Measurements from ENCODE around the gene C11orf58. TPM values are rescaled to one million over a fixed set of nuclear protein-coding genes. Genes with fewer than 3 reads are reported as not detected.

The C11orf58 gene
- polyA plus RNA-seq, 3 donors = 44.8 to 102 (median 94.5) TPM

DNA sequence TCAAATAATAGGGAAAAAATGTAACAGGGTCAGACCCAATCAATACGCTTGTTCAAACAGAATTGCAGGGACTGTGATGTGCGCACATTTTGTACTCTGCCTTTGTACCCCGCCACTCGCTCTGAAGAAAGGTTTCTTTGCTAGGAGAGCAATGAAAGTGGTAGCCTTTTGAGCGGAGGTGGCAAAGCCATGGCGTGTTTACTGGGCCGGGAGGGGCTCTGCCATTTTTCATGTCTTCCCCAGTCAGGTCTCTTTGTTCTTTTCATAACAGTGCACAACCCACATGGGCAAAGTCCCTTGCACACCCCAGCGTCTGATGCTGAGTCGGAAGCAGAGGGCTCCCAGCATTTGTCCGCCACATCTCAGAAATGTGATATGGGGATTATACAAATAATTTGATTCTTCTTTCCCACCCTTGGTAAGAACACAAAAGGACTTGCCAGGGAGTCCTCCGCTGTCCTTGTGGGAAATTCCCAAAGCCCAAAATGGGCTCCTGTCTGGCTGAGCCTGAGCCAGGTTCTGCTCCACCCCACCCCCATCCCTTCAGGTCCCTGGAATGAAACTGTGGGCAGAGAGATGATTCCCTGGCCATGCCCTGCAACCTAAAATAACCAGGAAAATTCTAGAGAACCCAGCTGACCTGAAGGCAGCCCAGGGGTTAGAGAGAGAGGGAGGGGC, 36.6 kb downstream of the C11orf58 start:
- TF ChIP-seq, protein P1, sequence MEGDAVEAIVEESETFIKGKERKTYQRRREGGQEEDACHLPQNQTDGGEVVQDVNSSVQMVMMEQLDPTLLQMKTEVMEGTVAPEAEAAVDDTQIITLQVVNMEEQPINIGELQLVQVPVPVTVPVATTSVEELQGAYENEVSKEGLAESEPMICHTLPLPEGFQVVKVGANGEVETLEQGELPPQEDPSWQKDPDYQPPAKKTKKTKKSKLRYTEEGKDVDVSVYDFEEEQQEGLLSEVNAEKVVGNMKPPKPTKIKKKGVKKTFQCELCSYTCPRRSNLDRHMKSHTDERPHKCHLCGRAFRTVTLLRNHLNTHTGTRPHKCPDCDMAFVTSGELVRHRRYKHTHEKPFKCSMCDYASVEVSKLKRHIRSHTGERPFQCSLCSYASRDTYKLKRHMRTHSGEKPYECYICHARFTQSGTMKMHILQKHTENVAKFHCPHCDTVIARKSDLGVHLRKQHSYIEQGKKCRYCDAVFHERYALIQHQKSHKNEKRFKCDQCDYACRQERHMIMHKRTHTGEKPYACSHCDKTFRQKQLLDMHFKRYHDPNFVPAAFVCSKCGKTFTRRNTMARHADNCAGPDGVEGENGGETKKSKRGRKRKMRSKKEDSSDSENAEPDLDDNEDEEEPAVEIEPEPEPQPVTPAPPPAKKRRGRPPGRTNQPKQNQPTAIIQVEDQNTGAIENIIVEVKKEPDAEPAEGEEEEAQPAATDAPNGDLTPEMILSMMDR (IDR thresholded peaks at IDR 0.05) = no peak
- H4K20me1 ChIP-seq (ENCODE audit: insufficient read depth, low read length) = no peaks in the 10 kb centered on the region
- Mint-ChIP-seq H3K9me3 (no peaks in the 10 kb centered on the region), H3K27me3 (ENCODE audit: low read depth in 3 of 3) (peaks cover 2 to 12% (median 3%) of the 10 kb centered on the region in 3 donors), H3K4me1 (peaks cover 13% of the 10 kb centered on the region), H3K27ac (no peak overlapping the region), H3K36me3 (no peaks in the 10 kb centered on the region), H3K4me3 (no peak overlapping the region)
- H2AFZ ChIP-seq (ENCODE audit: insufficient read depth, low read depth, low read length, poor library complexity, severe bottlenecking) = no peak overlapping the region
- no peaks in the 10 kb centered on the region for H3K9me3 ChIP-seq (replicated peaks in 1 of 2; ENCODE audit: control insufficient read depth in 1 of 2, insufficient read depth in 1 of 2, low read length in 2 of 2)
- no peaks in the 10 kb centered on the region for H3K27me3 ChIP-seq (ENCODE audit: control insufficient read depth in 2 of 2, insufficient read depth in 2 of 2, low read length in 2 of 2)
- H3K4me1 ChIP-seq (ENCODE audit: control insufficient read depth in 1 of 2, insufficient read depth in 2 of 2, low read length in 2 of 2) = peaks cover 13 to 14% of the 10 kb centered on the region in 2 donors
- H3K36me3 ChIP-seq (replicated peaks in 1 of 2; ENCODE audit: control insufficient read depth in 1 of 2, insufficient read depth in 2 of 2, low read length in 2 of 2) = no peaks in the 10 kb centered on the region
- intact Hi-C loops (cut with micrococcal nuclease) = no loop called here
- no peak for DNase-seq
- H3K4me3 ChIP-seq (replicated peaks in 1 of 3; ENCODE audit: low read depth in 2 of 3, low read length in 3 of 3) = no peak overlapping the region
- H3K9ac ChIP-seq (ENCODE audit: insufficient read depth, low read length, poor library complexity, severe bottlenecking) = no peak overlapping the region
- H3K27ac ChIP-seq (ENCODE audit: low read depth in 1 of 2, low read length in 2 of 2) = no peak overlapping the region
- 100% methylated on average over 2 of the region's 11 CpGs for WGBS (ENCODE audit: insufficient coverage)
- no peaks in the 10 kb centered on the region for H3K79me2 ChIP-seq (ENCODE audit: insufficient read depth, low read length)
- H3K4me2 ChIP-seq (replicated peaks; ENCODE audit: extremely low read depth, low read length, poor library complexity, severe bottlenecking) = no peak overlapping the region

DNA sequence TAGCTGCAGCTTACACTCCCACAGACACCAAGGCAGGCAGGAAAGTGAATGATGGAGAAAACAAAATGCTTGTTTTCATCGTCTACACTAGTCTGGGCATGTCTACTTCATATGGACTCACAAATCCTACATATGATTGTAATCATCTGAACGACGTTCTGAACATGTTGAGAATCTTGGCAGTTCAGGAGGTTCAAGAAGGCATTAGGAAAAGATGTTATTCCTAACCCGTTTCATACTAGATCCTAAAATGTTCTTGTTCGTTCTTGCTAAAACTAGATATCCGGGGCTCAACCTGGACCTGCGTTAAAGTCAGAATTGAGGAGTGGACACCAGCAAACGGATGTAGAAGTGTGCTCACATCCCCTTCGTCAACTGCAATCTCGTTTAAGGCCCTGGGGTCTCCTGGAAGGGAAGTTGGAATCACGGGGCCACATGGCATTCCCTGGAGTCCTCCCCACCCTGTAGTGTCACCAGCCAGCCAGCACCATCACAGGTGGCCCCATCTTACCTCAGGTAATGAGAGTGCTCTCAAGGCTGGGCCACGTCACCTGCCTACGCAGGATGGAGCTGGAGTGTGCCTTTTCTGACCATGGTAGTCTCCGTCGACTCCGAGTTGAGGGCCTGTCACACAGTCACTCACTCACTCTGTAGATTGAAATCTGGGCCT, 37.3 kb downstream of the C11orf58 start:
- Mint-ChIP-seq H3K4me3 (no peak overlapping the region), H3K27ac (no peak overlapping the region), H3K9me3 (peaks cover 0 to 2% (median 0%) of the 10 kb centered on the region in 7 donors), H3K27me3 (ENCODE audit: low read depth in 3 of 3) (peaks cover 2 to 14% (median 3%) of the 10 kb centered on the region in 3 donors), H3K36me3 (no peaks in the 10 kb centered on the region), H3K4me1 (peaks cover 19% of the 10 kb centered on the region)
- no peaks in the 10 kb centered on the region for H3K9me3 ChIP-seq (replicated peaks in 1 of 2; ENCODE audit: control insufficient read depth in 1 of 2, insufficient read depth in 1 of 2, low read length in 2 of 2)
- no peaks in the 10 kb centered on the region for H3K36me3 ChIP-seq (replicated peaks in 1 of 2; ENCODE audit: control insufficient read depth in 1 of 2, insufficient read depth in 2 of 2, low read length in 2 of 2)
- intact Hi-C loops (cut with micrococcal nuclease) = no loop called here
- H2AFZ ChIP-seq (ENCODE audit: insufficient read depth, low read depth, low read length, poor library complexity, severe bottlenecking) = no peak overlapping the region
- no peak for DNase-seq
- WGBS (ENCODE audit: insufficient coverage) = 90% methylated on average over 11 of the region's 16 CpGs
- no peaks in the 10 kb centered on the region for H4K20me1 ChIP-seq (ENCODE audit: insufficient read depth, low read length)
- H3K4me3 ChIP-seq (replicated peaks in 1 of 3; ENCODE audit: low read depth in 2 of 3, low read length in 3 of 3) = no peak overlapping the region
- H3K79me2 ChIP-seq (ENCODE audit: insufficient read depth, low read length) = no peaks in the 10 kb centered on the region
- no peak overlapping the region for H3K9ac ChIP-seq (ENCODE audit: insufficient read depth, low read length, poor library complexity, severe bottlenecking)
- peaks cover 17% of the 10 kb centered on the region in 2 donors for H3K4me1 ChIP-seq (ENCODE audit: control insufficient read depth in 1 of 2, insufficient read depth in 2 of 2, low read length in 2 of 2)
- no peak overlapping the region for H3K27ac ChIP-seq (ENCODE audit: low read depth in 1 of 2, low read length in 2 of 2)
- H3K27me3 ChIP-seq (ENCODE audit: control insufficient read depth in 2 of 2, insufficient read depth in 2 of 2, low read length in 2 of 2) = no peaks in the 10 kb centered on the region
- TF ChIP-seq, protein P1 (IDR thresholded peaks at IDR 0.05) = no peak
- H3K4me2 ChIP-seq (replicated peaks; ENCODE audit: extremely low read depth, low read length, poor library complexity, severe bottlenecking) = no peak overlapping the region

All from CD14-positive monocyte (primary cell).